Measurements from ENCODE around the gene NLRP11.
"Not testable (repeated sequence)": the region's sequence is repeated elsewhere in the genome, so short reads cannot be mapped to it uniquely, and the experiment has no call there.

Gene NLRP11

DNA sequence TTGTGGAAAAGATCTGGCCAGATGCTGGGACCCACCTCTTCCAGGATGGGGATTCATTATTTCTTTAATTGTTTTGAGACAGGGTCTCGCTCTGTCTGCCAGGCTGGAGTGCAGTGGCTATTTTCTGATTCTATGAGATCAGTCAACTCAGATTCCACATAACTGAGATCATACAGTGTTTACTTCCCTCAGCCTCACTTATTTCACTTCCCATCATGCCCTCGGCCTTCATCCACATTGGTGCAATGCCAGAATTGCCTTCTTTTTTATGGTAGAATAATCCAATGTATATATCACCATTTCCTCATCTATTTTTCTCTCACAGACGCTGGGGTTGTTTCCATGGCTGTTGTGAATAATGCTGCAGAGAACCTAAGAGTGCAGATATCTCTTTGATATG lies 62.2 kb downstream of the NLRP11 start:
- DNase-seq = not testable (repeated sequence)

DNA sequence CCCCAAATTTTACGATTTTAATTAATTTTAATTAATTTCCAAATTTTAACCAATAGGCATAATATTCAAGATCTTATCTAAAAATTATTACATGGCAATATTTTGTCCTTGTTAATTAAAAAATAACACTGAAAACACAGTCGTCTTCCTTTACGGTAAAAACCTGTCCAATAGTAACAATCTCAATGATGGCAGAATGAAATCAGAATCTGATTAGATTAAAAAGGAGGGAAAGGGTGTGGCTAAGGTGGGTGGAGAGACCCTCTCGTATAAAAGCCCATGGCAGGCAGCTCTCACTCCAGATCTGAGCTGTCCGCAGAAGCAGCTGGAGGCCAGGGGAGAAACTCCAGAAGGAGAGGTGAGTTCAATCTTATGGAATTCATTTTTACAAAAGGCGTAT lies 63.0 kb downstream of the NLRP11 start, which contains the start of gene RFPL4AL1:
Gene RFPL4AL1 (plus strand): TSS at position 301 of the 400 bp plus-strand sequence. CDS start 2,687 bp downstream, outside the sequence.
- DNase-seq = not testable (repeated sequence)

DNA sequence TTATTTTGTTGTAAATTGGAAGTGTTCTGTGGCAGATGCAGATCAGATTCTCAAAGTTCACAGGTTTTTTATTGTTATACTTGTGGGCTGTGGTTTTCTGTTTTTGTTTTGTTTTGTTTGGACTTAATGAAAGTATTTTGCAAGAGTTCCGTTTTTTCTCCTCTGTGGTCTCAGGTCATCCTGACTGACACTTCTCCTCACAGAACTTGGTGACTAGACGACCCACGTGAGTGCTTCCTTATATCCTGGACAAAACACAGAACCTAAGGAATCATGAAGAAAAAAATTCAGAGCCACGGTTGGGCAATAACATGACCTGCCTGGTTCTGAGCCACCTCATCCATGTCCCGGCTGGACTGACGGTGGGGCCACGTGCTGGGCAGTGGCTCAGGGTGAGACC lies 65.3 kb downstream of the NLRP11 start:
- no peak for DNase-seq

DNA sequence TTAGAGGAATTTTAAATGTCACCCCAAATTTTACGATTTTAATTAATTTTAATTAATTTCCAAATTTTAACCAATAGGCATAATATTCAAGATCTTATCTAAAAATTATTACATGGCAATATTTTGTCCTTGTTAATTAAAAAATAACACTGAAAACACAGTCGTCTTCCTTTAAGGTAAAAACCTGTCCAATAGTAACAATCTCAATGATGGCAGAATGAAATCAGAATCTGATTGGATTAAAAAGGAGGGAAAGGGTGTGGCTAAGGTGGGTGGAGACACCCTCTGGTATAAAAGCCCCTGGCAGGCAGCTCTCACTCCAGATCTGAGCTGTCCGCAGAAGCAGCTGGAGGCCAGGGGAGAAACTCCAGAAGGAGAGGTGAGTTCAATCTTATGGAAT lies 73.0 kb downstream of the NLRP11 start, which contains the start of gene RFPL4A:
Gene RFPL4A (plus strand): TSS at position 301 of the 400 bp plus-strand sequence. CDS start 2,704 bp downstream, outside the sequence.
- DNase-seq = not testable (repeated sequence)

DNA sequence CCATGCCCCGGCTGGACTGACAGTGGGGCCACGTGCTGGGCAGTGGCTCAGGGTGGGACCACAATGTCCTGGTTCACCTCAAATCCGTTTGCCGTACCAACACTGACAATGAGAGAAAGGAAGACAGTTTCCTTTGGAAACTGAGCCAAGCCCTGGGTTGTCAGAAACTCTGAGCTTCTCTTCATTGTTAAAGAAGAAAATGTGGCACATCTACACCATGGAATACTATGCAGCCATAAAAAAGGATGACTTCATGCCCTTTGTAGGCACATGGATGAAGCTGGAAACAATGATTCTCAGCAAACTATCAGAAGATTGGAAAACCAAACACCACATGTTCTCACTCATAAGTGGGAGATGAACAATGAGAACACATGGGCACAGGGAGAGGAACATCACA lies 75.0 kb downstream of the NLRP11 start:
- DNase-seq = not testable (repeated sequence)

DNA sequence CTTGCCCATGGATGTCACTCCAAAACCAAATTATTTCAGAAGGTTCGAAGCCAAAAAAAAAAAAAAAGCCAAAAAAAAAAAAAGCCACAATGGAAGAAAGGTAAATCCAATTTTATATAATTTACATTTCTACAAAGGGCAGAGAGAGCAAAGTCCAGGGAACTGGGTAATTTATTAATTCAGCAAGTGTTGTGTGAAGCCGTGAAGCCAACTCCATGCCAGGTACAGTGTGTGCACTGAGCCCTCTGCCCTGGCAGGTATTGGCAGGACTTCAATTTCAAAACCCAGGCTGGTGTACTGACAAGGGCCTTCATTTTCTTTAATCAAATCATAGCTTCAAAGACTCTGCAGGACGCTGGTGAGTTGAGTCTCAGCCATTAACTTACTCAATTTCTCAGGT lies 78.4 kb downstream of the NLRP11 start:
- no peak for DNase-seq

DNA sequence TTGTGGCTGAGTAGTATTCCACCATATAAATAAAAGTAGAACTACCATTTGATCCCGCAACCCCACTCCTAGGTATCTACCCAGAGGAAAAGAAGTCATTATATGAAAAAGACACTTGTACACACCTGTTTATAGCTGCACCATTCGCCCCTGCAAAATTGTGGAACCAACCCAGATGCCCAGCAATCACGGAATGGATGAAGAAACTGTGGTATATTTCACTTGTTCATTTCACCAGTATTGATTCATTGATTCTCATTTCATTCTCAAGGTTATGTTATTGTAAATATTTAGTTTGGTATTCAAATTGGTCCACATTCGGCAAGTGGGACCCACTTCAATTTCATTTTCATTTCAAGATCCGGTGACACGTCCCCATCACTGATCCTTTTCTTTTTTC lies 81.1 kb downstream of the NLRP11 start:
- no peak for DNase-seq

DNA sequence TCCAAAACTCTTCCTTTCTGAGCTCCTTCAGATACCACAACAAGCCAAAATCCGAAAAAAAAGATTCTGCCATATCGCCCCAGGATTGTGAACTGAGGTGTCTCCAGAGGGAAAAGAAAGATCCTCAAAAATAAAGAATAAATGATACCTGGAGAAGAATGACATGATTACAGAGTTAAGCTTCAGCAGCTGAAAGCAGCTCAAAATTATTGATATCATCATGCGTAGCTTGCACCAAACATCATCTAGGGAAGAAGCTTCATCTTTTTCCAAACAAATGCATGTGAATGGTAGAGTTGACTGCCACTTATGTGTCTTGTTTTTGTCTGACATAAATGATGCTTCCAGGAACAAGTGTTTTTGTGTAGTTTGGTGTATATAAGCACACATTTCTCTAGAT lies 93.5 kb downstream of the NLRP11 start, which contains the start of gene NLRP9:
Gene NLRP9 (minus strand): TSS at position 101 of the 400 bp plus-strand sequence. CDS start 28 bp downstream, at position 73.
- no peak for DNase-seq

Data from activated CD4-positive, alpha-beta T cell treated with anti-CD3 and anti-CD28 coated beads for 1 hour (primary cell).